Osteoblast (primary cell): ENCODE data around the gene ABHD12B. TPM values are rescaled to one million over a fixed set of nuclear protein-coding genes. Genes with fewer than 3 reads are reported as not detected.
"Not testable (repeated sequence)": the region's sequence is repeated elsewhere in the genome, so short reads cannot be mapped to it uniquely, and the experiment has no call there.

Source experiments
- DNase-seq: peaks from one replicate; pipeline ENCODE4 v3.0.0; 2011; ENCODE audit warnings: low spot score, mixed read lengths; ENCODE audit not compliant: insufficient read length; ENCODE audit errors: missing footprints
- H2AFZ ChIP-seq: 2 replicates; pipeline ENCODE4 v1.6.0; 2011; ENCODE audit warnings: mild to moderate bottlenecking, low read length
- H3K27ac ChIP-seq: 2 replicates; pipeline ENCODE4 v1.5.1; 2011; ENCODE audit warnings: mild to moderate bottlenecking, low read depth, low read length, moderate library complexity
- H3K27me3 ChIP-seq: 2 replicates; pipeline ENCODE4 v1.6.0; 2012; ENCODE audit warnings: mild to moderate bottlenecking, control low read depth, inconsistent platforms, low read length, moderate library complexity; ENCODE audit not compliant: insufficient read depth
- H3K36me3 ChIP-seq: 2 replicates; pipeline ENCODE4 v1.5.1; 2011; ENCODE audit warnings: mild to moderate bottlenecking, low read length, control low read depth, moderate library complexity; ENCODE audit not compliant: insufficient read depth
- H3K4me1 ChIP-seq: 2 replicates; pipeline ENCODE4 v1.5.1; 2011; ENCODE audit warnings: mild to moderate bottlenecking, low read length, control low read depth, moderate library complexity; ENCODE audit not compliant: insufficient read depth
- H3K4me2 ChIP-seq: 2 replicates; pipeline ENCODE4 v1.6.0; 2011; ENCODE audit warnings: mild to moderate bottlenecking, low read length; ENCODE audit not compliant: insufficient read depth
- H3K4me3 ChIP-seq: fragments of 200-600 bp; sonication (generic); 3 replicates; pipeline ENCODE4 v1.5.1; 2012; ENCODE audit warnings: mild to moderate bottlenecking, low read length, inconsistent platforms; ENCODE audit not compliant: insufficient read depth
- H3K79me2 ChIP-seq: 2 replicates; pipeline ENCODE4 v1.6.0; 2012; ENCODE audit warnings: mild to moderate bottlenecking, low read length, control low read depth, inconsistent platforms; ENCODE audit not compliant: insufficient read depth
- H3K9me3 ChIP-seq: 2 replicates; pipeline ENCODE4 v1.5.1; 2011; ENCODE audit warnings: low read depth, low read length, control low read depth
- H4K20me1 ChIP-seq: 2 replicates; pipeline ENCODE4 v1.6.0; 2012; ENCODE audit warnings: mild to moderate bottlenecking, low read length, control low read depth; ENCODE audit not compliant: insufficient read depth
- CTCF ChIP-seq: IDR thresholded peaks from 2 replicates; pipeline ENCODE4 v1.5.1; 2011; ENCODE audit warnings: mild to moderate bottlenecking, low read depth, low read length, moderate library complexity; ENCODE audit errors: extremely low read depth
- total RNA-seq: library from RNA; depleted of rRNA; stranded (reverse); fragments of >200 nt; gene quantifications from 2 replicates; pipeline ENCODE4 v1.2.3, GENCODE V29; 2012

The ABHD12B gene
- total RNA-seq, 1 donor, result not detected

GRCh38 chr14:50892255-50892654 lies 20.4 kb downstream of the ABHD12B start:
- Histone ChIP-seq H3K4me2 (no peak overlapping the region), H3K4me3 (no peak overlapping the region), H3K27me3 (no peaks in the 10 kb centered on the region), H3K4me1 (no peaks in the 10 kb centered on the region), H2AFZ (no peak overlapping the region), H3K36me3 (no peaks in the 10 kb centered on the region), H3K79me2 (no peaks in the 10 kb centered on the region), H4K20me1 (no peaks in the 10 kb centered on the region), H3K9me3 (no peaks in the 10 kb centered on the region), H3K27ac (no peak overlapping the region)
- no peak for DNase-seq
- no peak for TF ChIP-seq CTCF

GRCh38 chr14:50896421-50896820 lies 24.6 kb downstream of the ABHD12B start:
- H3K27ac ChIP-seq, H4K20me1 ChIP-seq, H3K27me3 ChIP-seq, H2AFZ ChIP-seq, H3K9me3 ChIP-seq, DNase-seq, H3K4me3 ChIP-seq, H3K79me2 ChIP-seq, H3K4me2 ChIP-seq, H3K36me3 ChIP-seq, H3K4me1 ChIP-seq: not testable (repeated sequence)

GRCh38 chr14:50897005-50897404 lies 25.2 kb downstream of the ABHD12B start:
- H3K27me3 ChIP-seq, DNase-seq, H2AFZ ChIP-seq, H4K20me1 ChIP-seq, H3K4me2 ChIP-seq, H3K9me3 ChIP-seq, H3K4me1 ChIP-seq, H3K4me3 ChIP-seq, H3K79me2 ChIP-seq, H3K27ac ChIP-seq, H3K36me3 ChIP-seq: not testable (repeated sequence)

GRCh38 chr14:50897658-50898175 lies 25.9 kb downstream of the ABHD12B start:
- no peaks in the 10 kb centered on the region for H3K4me1 ChIP-seq
- peaks cover 7% of the 10 kb centered on the region for H3K36me3 ChIP-seq
- no peaks in the 10 kb centered on the region for H3K79me2 ChIP-seq
- no peaks in the 10 kb centered on the region for H3K9me3 ChIP-seq
- no peak overlapping the region for H3K4me3 ChIP-seq
- H2AFZ ChIP-seq, result no peak overlapping the region
- H4K20me1 ChIP-seq, result no peaks in the 10 kb centered on the region
- no peaks in the 10 kb centered on the region for H3K27me3 ChIP-seq
- H3K27ac ChIP-seq, result no peak overlapping the region
- no peak for DNase-seq
- H3K4me2 ChIP-seq, result no peak overlapping the region
- no peak for TF ChIP-seq CTCF

- Histone ChIP-seq H3K4me2 (no peak overlapping the region), H3K9me3 (no peaks in the 10 kb centered on the region), H3K27me3 (no peaks in the 10 kb centered on the region), H2AFZ (no peak overlapping the region), H3K79me2 (no peaks in the 10 kb centered on the region), H4K20me1 (no peaks in the 10 kb centered on the region), H3K27ac (no peak overlapping the region), H3K36me3 (peaks cover 29% of the 10 kb centered on the region), H3K4me3 (no peak overlapping the region), H3K4me1 (no peaks in the 10 kb centered on the region)
- no peak for TF ChIP-seq CTCF
- no peak for DNase-seq
These were observed 29.5 kb downstream of the ABHD12B start for GRCh38 chr14:50901361-50901760.
